ENCODE measurements around the gene EVPLL.
"Not testable (repeated sequence)": the region's sequence is repeated elsewhere in the genome, so short reads cannot be mapped to it uniquely, and the experiment has no call there.

The EVPLL gene

GRCh38 chr17:18425593-18425992 is 48.0 kb downstream of the EVPLL start:
- not testable (repeated sequence) for DNase-seq

- not testable (repeated sequence) for DNase-seq
These were observed 49.1 kb downstream of the EVPLL start for GRCh38 chr17:18426639-18427038.

- not testable (repeated sequence) for DNase-seq
These were observed 54.6 kb downstream of the EVPLL start for GRCh38 chr17:18432206-18432605.

Data from activated CD4-positive, alpha-beta T cell treated with anti-CD3 and anti-CD28 coated beads, Interleukin-2, amount 50 U/mL, for 48 hours (primary cell).